ENCODE measurements around the gene TYW1.
"Not testable (repeated sequence)": the region's sequence is repeated elsewhere in the genome, so short reads cannot be mapped to it uniquely, and the experiment has no call there.

The TYW1 gene

DNA sequence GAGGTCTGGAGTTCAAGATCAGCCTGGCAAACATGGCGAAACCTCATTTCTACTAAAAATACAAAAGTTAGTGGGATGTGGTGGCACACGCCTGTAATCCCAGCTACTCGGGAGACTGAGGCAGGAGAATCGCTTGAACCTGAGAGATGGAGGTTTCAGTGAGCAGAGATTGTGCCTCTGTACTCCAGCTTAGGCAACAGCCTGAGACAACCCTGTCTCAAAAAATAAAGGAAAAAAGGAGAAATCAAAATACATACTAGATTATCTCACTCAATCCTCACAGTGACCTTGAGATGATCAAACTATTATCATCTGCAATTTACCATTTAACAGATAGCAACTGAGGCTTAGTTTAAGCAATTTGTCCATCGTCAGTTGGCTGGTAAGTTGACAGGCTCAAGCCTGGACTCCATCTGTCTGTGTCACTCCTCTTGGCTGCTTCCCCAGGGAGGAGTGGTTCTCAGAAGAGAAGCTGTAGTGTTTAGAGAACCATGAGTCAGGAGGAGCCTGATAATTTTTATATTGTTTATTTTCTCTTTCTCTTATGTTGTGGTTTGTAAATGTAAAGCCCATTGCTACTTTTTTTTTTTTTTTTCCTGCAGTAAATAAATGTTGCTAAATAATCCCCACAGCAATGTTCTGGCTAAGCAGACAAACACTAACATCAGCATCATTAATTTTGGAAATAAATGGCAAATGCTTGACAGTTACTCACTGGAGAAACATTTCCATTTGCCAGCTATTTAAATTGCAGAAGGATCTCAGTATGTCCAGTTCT, 46.3 kb downstream of the TYW1 start:
- H3K27me3 ChIP-seq (ENCODE audit: control insufficient read depth in 2 of 2, insufficient read depth in 2 of 2, low read length in 2 of 2); H3K4me3 ChIP-seq (ENCODE audit: low read length in 2 of 2); H3K9me3 ChIP-seq (ENCODE audit: control insufficient read depth in 2 of 2, low read length in 2 of 2); H3K36me3 ChIP-seq (ENCODE audit: control insufficient read depth in 2 of 2, insufficient read depth in 2 of 2, low read length in 2 of 2); H3K9ac ChIP-seq (ENCODE audit: low read depth in 1 of 2, low read length in 2 of 2); H3K4me1 ChIP-seq (ENCODE audit: control insufficient read depth in 2 of 2, insufficient read depth in 2 of 2, low read length in 2 of 2): not testable (repeated sequence)
- peak overlapping the region; percentile 25 to 48 for H3K27ac ChIP-seq (ENCODE audit: low read depth in 2 of 2, low read length in 2 of 2)

DNA sequence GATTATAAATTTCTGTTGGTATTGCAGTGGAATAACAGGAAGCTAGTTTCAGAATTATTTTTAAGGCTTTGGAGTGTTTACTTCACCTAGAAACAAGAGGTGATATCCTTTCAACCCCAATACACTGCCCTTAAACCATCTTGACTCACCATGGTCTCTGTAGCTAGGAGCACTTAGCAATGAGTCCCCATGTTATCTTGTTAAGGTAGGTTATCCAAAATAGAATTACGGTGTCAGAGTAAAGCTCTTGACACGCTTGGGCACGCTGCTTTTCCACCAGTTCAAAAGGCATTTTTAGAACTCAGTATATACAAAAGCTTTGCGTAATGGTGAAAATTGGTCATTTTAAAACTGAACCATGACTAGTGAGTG, 46.9 kb downstream of the TYW1 start:
- not testable (repeated sequence) for H3K4me3 ChIP-seq (ENCODE audit: low read length in 2 of 2); H3K4me1 ChIP-seq (ENCODE audit: control insufficient read depth in 2 of 2, insufficient read depth in 2 of 2, low read length in 2 of 2); H3K36me3 ChIP-seq (ENCODE audit: control insufficient read depth in 2 of 2, insufficient read depth in 2 of 2, low read length in 2 of 2); H3K9ac ChIP-seq (ENCODE audit: low read depth in 1 of 2, low read length in 2 of 2); H3K27me3 ChIP-seq (ENCODE audit: control insufficient read depth in 2 of 2, insufficient read depth in 2 of 2, low read length in 2 of 2); H3K9me3 ChIP-seq (ENCODE audit: control insufficient read depth in 2 of 2, low read length in 2 of 2)
- H3K27ac ChIP-seq (ENCODE audit: low read depth in 2 of 2, low read length in 2 of 2) = peak overlapping the region in 1 of 2 donors; percentile 9

DNA sequence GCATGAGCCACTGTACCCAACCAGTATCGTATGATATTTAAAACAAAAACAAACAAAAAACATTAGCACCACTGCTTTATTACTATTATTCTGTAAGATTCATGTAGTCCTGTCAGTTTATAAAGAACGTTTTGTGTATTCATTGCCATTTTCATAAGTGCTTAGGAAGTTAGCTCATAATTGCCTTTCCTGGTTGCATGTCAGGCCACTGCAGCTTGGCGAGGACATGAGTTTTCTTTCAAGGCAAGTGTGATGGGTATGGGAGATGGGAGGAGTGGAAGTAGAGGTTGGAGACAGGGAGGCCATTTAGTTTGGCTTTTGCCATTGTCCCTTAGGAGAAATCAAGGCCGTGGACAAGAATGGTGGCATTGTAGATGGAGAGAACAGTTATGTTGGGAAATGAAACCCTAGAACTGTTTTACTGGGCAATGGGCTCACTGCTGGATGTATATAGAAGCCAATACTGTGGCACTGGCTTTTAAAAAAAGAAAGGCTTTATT, 48.9 kb downstream of the TYW1 start:
- peaks cover 0 to 2% of the 10 kb centered on the region in 2 donors for H3K36me3 ChIP-seq (ENCODE audit: control insufficient read depth in 2 of 2, insufficient read depth in 2 of 2, low read length in 2 of 2)
- no peaks in the 10 kb centered on the region for H3K9me3 ChIP-seq (ENCODE audit: control insufficient read depth in 2 of 2, low read length in 2 of 2)
- no peak overlapping the region for H3K4me3 ChIP-seq (ENCODE audit: low read length in 2 of 2)

DNA sequence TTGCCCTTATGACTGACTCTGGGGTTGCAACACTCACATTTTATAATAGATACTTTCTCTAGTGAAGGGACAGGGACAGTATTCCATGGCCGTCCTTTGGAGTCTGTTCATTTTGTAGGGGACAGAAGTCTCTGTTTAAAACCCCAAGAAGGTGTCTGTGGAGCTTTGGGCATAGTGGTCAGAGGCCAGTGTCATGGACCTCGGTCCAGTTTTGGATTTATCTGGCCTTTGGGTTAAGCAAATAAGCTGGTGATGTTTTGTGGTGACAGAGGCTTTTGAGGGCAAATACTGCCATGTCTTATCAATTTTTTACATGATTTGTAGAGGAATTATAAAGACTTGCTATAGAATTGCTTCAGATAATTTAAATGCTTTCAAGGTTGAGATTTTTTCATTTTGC, 50.2 kb downstream of the TYW1 start:
- not testable (repeated sequence) for H3K36me3 ChIP-seq (ENCODE audit: control insufficient read depth in 2 of 2, insufficient read depth in 2 of 2, low read length in 2 of 2); H3K4me1 ChIP-seq (ENCODE audit: control insufficient read depth in 2 of 2, insufficient read depth in 2 of 2, low read length in 2 of 2); H3K9ac ChIP-seq (ENCODE audit: low read depth in 1 of 2, low read length in 2 of 2); H3K27ac ChIP-seq (ENCODE audit: low read depth in 2 of 2, low read length in 2 of 2); H3K9me3 ChIP-seq (ENCODE audit: control insufficient read depth in 2 of 2, low read length in 2 of 2); H3K4me3 ChIP-seq (ENCODE audit: low read length in 2 of 2); H3K27me3 ChIP-seq (ENCODE audit: control insufficient read depth in 2 of 2, insufficient read depth in 2 of 2, low read length in 2 of 2)

More for the DNA sequence above, 48.9 kb downstream of the TYW1 start:
- H3K27me3 ChIP-seq (ENCODE audit: control insufficient read depth in 2 of 2, insufficient read depth in 2 of 2, low read length in 2 of 2) = no peaks in the 10 kb centered on the region
- H3K9ac ChIP-seq (ENCODE audit: low read depth in 1 of 2, low read length in 2 of 2) = no peak overlapping the region
- H3K27ac ChIP-seq (ENCODE audit: low read depth in 2 of 2, low read length in 2 of 2) = no peak overlapping the region
- peaks cover 0 to 2% of the 10 kb centered on the region in 2 donors for H3K4me1 ChIP-seq (ENCODE audit: control insufficient read depth in 2 of 2, insufficient read depth in 2 of 2, low read length in 2 of 2)

DNA sequence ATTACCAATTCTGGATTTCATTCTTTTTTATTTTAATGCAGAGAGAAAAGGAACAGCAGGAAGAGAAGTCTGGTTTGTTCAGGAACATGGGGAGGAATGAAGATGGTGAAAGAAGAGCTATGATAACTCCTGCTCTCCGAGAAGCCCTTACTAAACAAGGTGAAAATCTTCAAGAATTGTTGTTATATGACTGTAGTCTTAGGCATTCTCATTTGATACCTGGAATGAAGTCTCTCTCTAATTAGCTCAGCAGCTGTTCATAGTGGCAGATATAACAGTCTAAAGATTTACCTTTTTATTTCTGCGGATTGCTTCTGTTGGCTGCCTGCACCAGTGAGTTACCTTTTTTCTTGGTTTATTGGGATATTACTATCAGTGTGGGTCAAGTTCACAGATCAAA, 53.3 kb downstream of the TYW1 start:
- not testable (repeated sequence) for H3K36me3 ChIP-seq (ENCODE audit: control insufficient read depth in 2 of 2, insufficient read depth in 2 of 2, low read length in 2 of 2); H3K27me3 ChIP-seq (ENCODE audit: control insufficient read depth in 2 of 2, insufficient read depth in 2 of 2, low read length in 2 of 2); H3K9me3 ChIP-seq (ENCODE audit: control insufficient read depth in 2 of 2, low read length in 2 of 2); H3K9ac ChIP-seq (ENCODE audit: low read depth in 1 of 2, low read length in 2 of 2); H3K27ac ChIP-seq (ENCODE audit: low read depth in 2 of 2, low read length in 2 of 2); H3K4me1 ChIP-seq (ENCODE audit: control insufficient read depth in 2 of 2, insufficient read depth in 2 of 2, low read length in 2 of 2); H3K4me3 ChIP-seq (ENCODE audit: low read length in 2 of 2)

DNA sequence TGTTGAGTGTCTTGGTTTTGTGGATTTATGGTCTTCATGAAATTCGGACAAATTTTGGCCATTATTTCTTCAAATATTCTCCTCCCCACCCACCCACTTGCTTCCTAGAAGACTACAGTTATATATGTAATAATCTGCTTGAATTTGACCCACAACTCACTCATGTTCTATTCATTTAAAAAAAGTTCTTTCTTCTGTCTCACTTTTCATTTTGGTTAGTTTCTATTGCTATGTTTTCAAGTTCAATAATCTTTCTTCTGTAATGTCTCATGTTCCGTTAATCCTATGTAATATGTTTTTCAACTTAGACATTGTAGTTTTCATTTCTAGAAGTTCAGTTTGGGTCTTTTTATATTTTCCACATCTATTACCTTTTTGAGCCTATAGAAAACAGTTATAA, 55.5 kb downstream of the TYW1 start:
- H3K4me1 ChIP-seq (ENCODE audit: control insufficient read depth in 2 of 2, insufficient read depth in 2 of 2, low read length in 2 of 2); H3K27ac ChIP-seq (ENCODE audit: low read depth in 2 of 2, low read length in 2 of 2); H3K4me3 ChIP-seq (ENCODE audit: low read length in 2 of 2); H3K36me3 ChIP-seq (ENCODE audit: control insufficient read depth in 2 of 2, insufficient read depth in 2 of 2, low read length in 2 of 2); H3K9me3 ChIP-seq (ENCODE audit: control insufficient read depth in 2 of 2, low read length in 2 of 2); H3K9ac ChIP-seq (ENCODE audit: low read depth in 1 of 2, low read length in 2 of 2); H3K27me3 ChIP-seq (ENCODE audit: control insufficient read depth in 2 of 2, insufficient read depth in 2 of 2, low read length in 2 of 2): not testable (repeated sequence)

DNA sequence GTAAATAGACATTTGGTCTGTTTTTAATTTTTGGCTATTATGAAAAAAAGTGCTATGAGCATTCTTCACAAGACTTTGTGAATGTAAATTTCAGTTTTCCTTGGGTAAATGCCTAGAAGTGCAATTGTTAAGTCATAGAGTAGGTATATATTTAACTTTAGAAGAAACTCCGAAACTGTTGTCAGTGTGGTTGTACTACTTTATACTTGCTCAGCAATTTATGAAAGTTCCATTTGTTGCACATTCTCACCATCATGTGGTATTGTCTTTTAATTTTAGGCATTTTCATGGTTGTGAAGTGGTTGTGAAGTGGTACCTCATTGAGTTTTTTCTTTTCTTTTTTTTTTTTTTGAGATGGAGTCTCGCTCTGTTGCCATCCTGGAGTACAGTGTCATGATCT, 60.0 kb downstream of the TYW1 start:
- H3K4me3 ChIP-seq (ENCODE audit: low read length in 2 of 2) = no peak overlapping the region
- no peak overlapping the region for H3K9ac ChIP-seq (ENCODE audit: low read depth in 1 of 2, low read length in 2 of 2)
- H3K27me3 ChIP-seq (ENCODE audit: control insufficient read depth in 2 of 2, insufficient read depth in 2 of 2, low read length in 2 of 2) = no peaks in the 10 kb centered on the region
- H3K9me3 ChIP-seq (ENCODE audit: control insufficient read depth in 2 of 2, low read length in 2 of 2) = no peaks in the 10 kb centered on the region
- H3K4me1 ChIP-seq (ENCODE audit: control insufficient read depth in 2 of 2, insufficient read depth in 2 of 2, low read length in 2 of 2) = no peaks in the 10 kb centered on the region
- peaks cover 8 to 11% of the 10 kb centered on the region in 2 donors for H3K36me3 ChIP-seq (ENCODE audit: control insufficient read depth in 2 of 2, insufficient read depth in 2 of 2, low read length in 2 of 2)
- H3K27ac ChIP-seq (ENCODE audit: low read depth in 2 of 2, low read length in 2 of 2) = no peak overlapping the region

DNA sequence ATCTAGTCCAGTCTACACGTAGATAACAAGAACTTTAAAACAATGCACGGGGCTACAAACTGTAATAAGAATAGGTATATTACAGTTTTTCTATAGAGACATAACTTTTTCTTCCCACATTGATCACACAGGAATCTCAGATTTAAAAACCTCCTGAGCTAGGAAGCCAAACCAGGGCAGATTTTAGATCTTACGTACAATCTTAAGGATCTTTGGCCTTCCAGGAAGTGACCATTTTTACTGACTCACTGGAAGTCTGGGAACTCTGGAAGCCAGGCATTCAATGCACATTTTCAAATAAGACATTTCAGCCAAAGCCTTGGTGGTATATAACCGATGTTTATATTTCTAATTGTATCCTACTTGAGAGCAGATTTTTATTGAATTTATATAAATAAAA, 64.7 kb downstream of the TYW1 start:
- H3K9ac ChIP-seq (ENCODE audit: low read depth in 1 of 2, low read length in 2 of 2); H3K9me3 ChIP-seq (ENCODE audit: control insufficient read depth in 2 of 2, low read length in 2 of 2); H3K27ac ChIP-seq (ENCODE audit: low read depth in 2 of 2, low read length in 2 of 2); H3K36me3 ChIP-seq (ENCODE audit: control insufficient read depth in 2 of 2, insufficient read depth in 2 of 2, low read length in 2 of 2); H3K4me1 ChIP-seq (ENCODE audit: control insufficient read depth in 2 of 2, insufficient read depth in 2 of 2, low read length in 2 of 2); H3K4me3 ChIP-seq (ENCODE audit: low read length in 2 of 2); H3K27me3 ChIP-seq (ENCODE audit: control insufficient read depth in 2 of 2, insufficient read depth in 2 of 2, low read length in 2 of 2): not testable (repeated sequence)

DNA sequence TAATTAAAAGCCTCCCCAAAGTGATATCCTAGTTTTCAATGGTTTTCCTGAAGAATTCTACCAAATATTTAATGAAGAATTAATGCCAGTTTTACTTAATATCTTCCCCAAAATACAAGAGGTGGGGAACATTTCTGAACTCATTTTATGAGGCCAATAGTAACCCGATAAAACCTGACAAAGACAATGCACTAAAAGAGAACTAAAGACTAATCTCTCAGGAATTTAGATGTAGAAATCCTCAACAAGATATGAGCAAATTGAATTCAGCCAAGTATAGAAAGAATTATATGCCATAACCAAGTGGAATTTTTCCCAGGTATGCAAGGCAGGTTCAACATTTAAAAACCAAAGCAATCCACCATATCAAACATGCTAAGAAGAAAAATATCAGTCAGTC, 66.2 kb downstream of the TYW1 start:
- not testable (repeated sequence) for H3K27me3 ChIP-seq (ENCODE audit: control insufficient read depth in 2 of 2, insufficient read depth in 2 of 2, low read length in 2 of 2); H3K9me3 ChIP-seq (ENCODE audit: control insufficient read depth in 2 of 2, low read length in 2 of 2); H3K4me1 ChIP-seq (ENCODE audit: control insufficient read depth in 2 of 2, insufficient read depth in 2 of 2, low read length in 2 of 2); H3K9ac ChIP-seq (ENCODE audit: low read depth in 1 of 2, low read length in 2 of 2); H3K27ac ChIP-seq (ENCODE audit: low read depth in 2 of 2, low read length in 2 of 2); H3K4me3 ChIP-seq (ENCODE audit: low read length in 2 of 2)
- peaks cover 5 to 12% of the 10 kb centered on the region in 2 donors for H3K36me3 ChIP-seq (ENCODE audit: control insufficient read depth in 2 of 2, insufficient read depth in 2 of 2, low read length in 2 of 2)

DNA sequence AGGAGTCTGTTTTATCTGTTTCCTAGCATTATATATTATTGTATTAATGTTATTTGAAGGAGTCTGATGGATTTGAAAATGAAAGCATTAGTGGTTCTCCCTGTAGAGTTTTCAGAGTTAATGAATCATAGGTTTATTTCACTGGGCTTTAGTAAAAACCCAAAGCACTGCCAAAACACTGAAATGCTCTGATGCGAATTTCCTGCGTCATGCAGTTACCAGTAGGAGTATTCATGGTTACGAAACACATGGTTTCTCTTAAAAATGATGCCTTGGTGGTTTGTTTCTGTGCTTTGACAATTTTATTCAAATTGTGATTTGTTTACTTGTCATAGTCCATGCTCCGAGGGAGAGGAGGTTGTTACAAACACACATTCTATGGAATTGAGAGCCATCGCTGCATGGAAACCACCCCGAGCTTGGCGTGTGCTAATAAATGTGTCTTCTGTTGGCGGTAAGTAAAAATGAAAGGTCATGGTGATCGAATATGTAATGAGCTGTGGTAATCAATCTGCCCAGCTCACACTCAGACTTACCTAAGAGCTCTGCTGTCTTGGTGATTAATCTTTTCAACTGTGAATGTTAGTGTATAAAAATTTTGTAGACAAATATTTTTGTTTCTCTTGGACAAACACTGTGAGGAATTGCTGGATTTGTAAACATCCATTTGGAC, 70.5 kb downstream of the TYW1 start:
- Histone ChIP-seq H3K27ac (ENCODE audit: low read depth in 2 of 2, low read length in 2 of 2) (peak overlapping the region; percentile 48 to 66), H3K4me3 (ENCODE audit: low read length in 2 of 2) (peak overlapping the region; percentile 34 to 50)
- H3K9ac ChIP-seq (ENCODE audit: low read depth in 1 of 2, low read length in 2 of 2) = not testable (repeated sequence)

More for the DNA sequence above, 70.5 kb downstream of the TYW1 start:
- H3K27me3 ChIP-seq (ENCODE audit: control insufficient read depth in 2 of 2, insufficient read depth in 2 of 2, low read length in 2 of 2); H3K4me1 ChIP-seq (ENCODE audit: control insufficient read depth in 2 of 2, insufficient read depth in 2 of 2, low read length in 2 of 2); H3K9me3 ChIP-seq (ENCODE audit: control insufficient read depth in 2 of 2, low read length in 2 of 2): not testable (repeated sequence)
- peaks cover 6 to 16% of the 10 kb centered on the region in 2 donors for H3K36me3 ChIP-seq (ENCODE audit: control insufficient read depth in 2 of 2, insufficient read depth in 2 of 2, low read length in 2 of 2)
